OCI-LY1 (cell line): ENCODE data around the gene FAM76A.

Experiments
- H2AFZ ChIP-seq: fragments of 200-600 bp; sonication (generic), shearing (Covaris generic); 2 replicates; pipeline ENCODE4 v1.6.0; 2014; ENCODE audit warnings: antibody characterized with exemption, mild to moderate bottlenecking, low read length
- H3F3A ChIP-seq: fragments of 200-600 bp; sonication (generic), shearing (Covaris generic); 2 replicates; pipeline ENCODE4 v1.6.0; 2014; ENCODE audit warnings: mild to moderate bottlenecking, antibody characterized with exemption, low read length, moderate library complexity; ENCODE audit not compliant: insufficient read depth
- H3K27ac ChIP-seq: fragments of 200-600 bp; sonication (generic); 2 replicates; pipeline ENCODE4 v1.5.1; 2014; ENCODE audit warnings: low read length, mixed run types, mild to moderate bottlenecking, low read depth; ENCODE audit not compliant: poor library complexity, severe bottlenecking
- H3K27me3 ChIP-seq: fragments of 200-600 bp; sonication (generic); 2 replicates; pipeline ENCODE4 v1.6.0; 2014; ENCODE audit warnings: antibody characterized with exemption, mild to moderate bottlenecking, low read length, moderate library complexity; ENCODE audit not compliant: insufficient read depth
- H3K36me3 ChIP-seq: fragments of 200-600 bp; sonication (generic); 2 replicates; pipeline ENCODE4 v1.6.1; 2014; ENCODE audit warnings: mild to moderate bottlenecking, antibody characterized with exemption, low read length, moderate library complexity, mixed read lengths; ENCODE audit not compliant: insufficient read depth
- H3K4me1 ChIP-seq: fragments of 200-600 bp; sonication (generic); 2 replicates; pipeline ENCODE4 v1.5.1; 2014; ENCODE audit warnings: mild to moderate bottlenecking, low read length, moderate library complexity; ENCODE audit not compliant: insufficient read depth, severe bottlenecking
- H3K4me2 ChIP-seq: fragments of 200-600 bp; sonication (generic), shearing (Covaris generic); 2 replicates; pipeline ENCODE4 v1.6.1; 2014; ENCODE audit warnings: low read length
- H3K4me3 ChIP-seq: fragments of 200-600 bp; sonication (generic); 2 replicates; pipeline ENCODE4 v1.5.1; 2014; ENCODE audit warnings: low read length, low read depth, mild to moderate bottlenecking, mixed read lengths; ENCODE audit not compliant: poor library complexity, severe bottlenecking
- H3K79me2 ChIP-seq: fragments of 200-600 bp; shearing (Covaris generic); 2 replicates; pipeline ENCODE4 v1.6.1; 2016; ENCODE audit warnings: mixed run types, low read length, mixed read lengths; ENCODE audit not compliant: insufficient read depth
- H3K9ac ChIP-seq: fragments of 200-600 bp; sonication (generic), shearing (Covaris generic); 2 replicates; pipeline ENCODE4 v1.6.1; 2014; ENCODE audit warnings: mild to moderate bottlenecking, low read length, mixed read lengths
- H3K9me2 ChIP-seq: fragments of 200-600 bp; sonication (generic), shearing (Covaris generic); 2 replicates; pipeline ENCODE4 v1.6.1; 2014; ENCODE audit warnings: low read depth, mild to moderate bottlenecking, low read length, mixed read lengths
- H3K9me3 ChIP-seq: fragments of 200-600 bp; shearing (Covaris generic); 2 replicates; pipeline ENCODE4 v1.6.1; 2014; ENCODE audit warnings: low read length, mixed read lengths
- H4K20me1 ChIP-seq: fragments of 200-600 bp; sonication (generic), shearing (Covaris generic); 2 replicates; pipeline ENCODE4 v1.6.0; 2016; ENCODE audit warnings: mild to moderate bottlenecking, low read length; ENCODE audit not compliant: insufficient read depth
- EZH2 ChIP-seq: fragments of 200-600 bp; sonication (generic), shearing (Covaris generic); IDR thresholded peaks from 2 replicates; pipeline ENCODE4 v1.8.0; 2017; ENCODE audit warnings: borderline replicate concordance, mixed run types, mild to moderate bottlenecking, antibody characterized with exemption, low read length, moderate library complexity, mixed read lengths
- TF ChIP-seq, protein P1 (sequence below): fragments of 200-600 bp; sonication (generic), shearing (Covaris generic); IDR thresholded peaks from 2 replicates; pipeline ENCODE4 v1.5.1; 2017; ENCODE audit warnings: mild to moderate bottlenecking, antibody characterized with exemption, low read length, moderate library complexity, mixed read lengths

Gene FAM76A

DNA sequence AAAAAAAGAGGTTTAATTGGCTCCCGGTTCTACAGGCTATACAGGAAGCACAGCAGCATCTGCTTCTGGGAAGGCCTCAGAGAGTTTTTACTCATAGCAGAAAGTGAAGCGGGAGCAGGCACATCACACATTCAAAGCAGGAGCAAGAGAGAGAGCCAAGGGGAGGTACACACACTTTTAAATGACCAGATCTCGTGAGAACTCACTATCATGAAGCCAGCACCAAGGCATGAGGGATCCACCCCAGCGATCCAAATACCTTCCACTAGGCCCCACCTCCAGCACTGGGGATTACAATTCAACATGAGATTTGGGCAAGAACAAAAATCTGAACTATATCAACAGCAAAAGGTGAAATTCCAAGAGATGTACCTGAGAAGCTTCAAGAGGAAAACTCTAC, 20.8 kb upstream of the FAM76A start:
- TF ChIP-seq, protein P1, sequence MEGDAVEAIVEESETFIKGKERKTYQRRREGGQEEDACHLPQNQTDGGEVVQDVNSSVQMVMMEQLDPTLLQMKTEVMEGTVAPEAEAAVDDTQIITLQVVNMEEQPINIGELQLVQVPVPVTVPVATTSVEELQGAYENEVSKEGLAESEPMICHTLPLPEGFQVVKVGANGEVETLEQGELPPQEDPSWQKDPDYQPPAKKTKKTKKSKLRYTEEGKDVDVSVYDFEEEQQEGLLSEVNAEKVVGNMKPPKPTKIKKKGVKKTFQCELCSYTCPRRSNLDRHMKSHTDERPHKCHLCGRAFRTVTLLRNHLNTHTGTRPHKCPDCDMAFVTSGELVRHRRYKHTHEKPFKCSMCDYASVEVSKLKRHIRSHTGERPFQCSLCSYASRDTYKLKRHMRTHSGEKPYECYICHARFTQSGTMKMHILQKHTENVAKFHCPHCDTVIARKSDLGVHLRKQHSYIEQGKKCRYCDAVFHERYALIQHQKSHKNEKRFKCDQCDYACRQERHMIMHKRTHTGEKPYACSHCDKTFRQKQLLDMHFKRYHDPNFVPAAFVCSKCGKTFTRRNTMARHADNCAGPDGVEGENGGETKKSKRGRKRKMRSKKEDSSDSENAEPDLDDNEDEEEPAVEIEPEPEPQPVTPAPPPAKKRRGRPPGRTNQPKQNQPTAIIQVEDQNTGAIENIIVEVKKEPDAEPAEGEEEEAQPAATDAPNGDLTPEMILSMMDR: no peak
- TF ChIP-seq EZH2: no peak
- Histone ChIP-seq H3K27ac (no peak overlapping the region), H3K4me2 (no peak overlapping the region), H4K20me1 (no peaks in the 10 kb centered on the region), H3K4me1 (no peaks in the 10 kb centered on the region), H3K9ac (no peak overlapping the region), H3K36me3 (no peaks in the 10 kb centered on the region; the same call in 1 of the 2 replicates), H3K27me3 (no peaks in the 10 kb centered on the region), H2AFZ (no peak overlapping the region), H3K9me3 (peaks cover 16% of the 10 kb centered on the region), H3F3A (no peaks in the 10 kb centered on the region), H3K4me3 (no peak overlapping the region), H3K79me2 (no peaks in the 10 kb centered on the region), H3K9me2 (no peaks in the 10 kb centered on the region)

- Histone ChIP-seq H3K27me3 (no peaks in the 10 kb centered on the region), H3K4me3 (no peak overlapping the region), H3K4me2 (no peak overlapping the region), H3K4me1 (no peaks in the 10 kb centered on the region), H3K27ac (no peak overlapping the region), H3K79me2 (no peaks in the 10 kb centered on the region), H3K36me3 (no peaks in the 10 kb centered on the region; the same call in 1 of the 2 replicates), H3K9me3 (peaks cover 15% of the 10 kb centered on the region), H4K20me1 (no peaks in the 10 kb centered on the region), H2AFZ (no peak overlapping the region), H3K9me2 (no peaks in the 10 kb centered on the region), H3K9ac (no peak overlapping the region), H3F3A (no peaks in the 10 kb centered on the region)
- no peak for TF ChIP-seq EZH2
- TF ChIP-seq, protein P1: no peak
These were observed 20.2 kb upstream of the FAM76A start for GRCh38 chr1:27705545-27705944.

- TF ChIP-seq, protein P1: no peak
- TF ChIP-seq EZH2: no peak
These were observed 15.2 kb upstream of the FAM76A start for GRCh38 chr1:27710574-27710973.

More at GRCh38 chr1:27710574-27710973, 15.2 kb upstream of the FAM76A start:
- Histone ChIP-seq H3K4me1 (no peaks in the 10 kb centered on the region), H3F3A (no peaks in the 10 kb centered on the region), H3K4me3 (no peak overlapping the region), H3K9ac (no peak overlapping the region), H3K27me3 (no peaks in the 10 kb centered on the region), H2AFZ (no peak overlapping the region), H3K9me3 (no peaks in the 10 kb centered on the region), H3K27ac (no peak overlapping the region), H3K36me3 (no peaks in the 10 kb centered on the region; the same call in 1 of the 2 replicates), H3K4me2 (no peak overlapping the region), H3K9me2 (no peaks in the 10 kb centered on the region), H4K20me1 (no peaks in the 10 kb centered on the region), H3K79me2 (no peaks in the 10 kb centered on the region)
